Smooth muscle cell of the pulmonary artery (primary cell): Measurements from ENCODE around the gene SEZ6L. TPM values are rescaled to one million over a fixed set of nuclear protein-coding genes. Genes with fewer than 3 reads are reported as not detected.

Source experiments
- total RNA-seq: library from RNA; depleted of rRNA; stranded (reverse); fragments of >200 nt; gene quantifications from 2 replicates; pipeline ENCODE4 v1.2.3, GENCODE V29; 2014

The SEZ6L gene
- 0.03 TPM in 1 of 2 replicates, not detected in the other for total RNA-seq

GRCh38 chr22:26169315-26170111 lies at the start of gene SEZ6L:
Gene SEZ6L, plus strand, starts transcription at chr22:26169462. Its CDS starts 208 bp downstream, at chr22:26169670.

GRCh38 chr22:26428515-26429457 lies 259.5 kb downstream of the SEZ6L start, which contains the start of gene ASPHD2:
Gene ASPHD2, plus strand, starts transcription at chr22:26429260. Its CDS starts 4,356 bp downstream, at chr22:26433616.

